CD4-positive, CD25-positive, alpha-beta regulatory T cell (primary cell): ENCODE data around the gene PCDHA1. TPM values are rescaled to one million over a fixed set of nuclear protein-coding genes. Genes with fewer than 3 reads are reported as not detected.

Experiments used
- ATAC-seq, 2 donors: fragments of 150-1000 bp; cut with Tn5 transposase; one replicate each; pipeline ENCODE4 v1.10.0; 2021; ENCODE audit warnings: low read depth in 2 of 2, moderate number of reproducible peaks in 2 of 2, moderate library complexity in 1 of 2
- DNase-seq, 3 donors: peaks; one replicate each; pipeline versions ENCODE4 v3.0.0 to v3.0.0-alpha.2; 2012 to 2022; ENCODE audit warnings: mixed read lengths in 1 of 3
- H3K27ac ChIP-seq: one replicate; pipeline ENCODE4 v1.7.0; 2013; ENCODE audit warnings: mild to moderate bottlenecking, low read length; ENCODE audit not compliant: insufficient read depth, poor library complexity, severe bottlenecking
- H3K27me3 ChIP-seq: one replicate; pipeline ENCODE4 v1.7.0; 2013; ENCODE audit warnings: low read length; ENCODE audit not compliant: control insufficient read depth, insufficient read depth
- H3K36me3 ChIP-seq: one replicate; pipeline ENCODE4 v1.7.0; 2013; ENCODE audit warnings: mild to moderate bottlenecking, low read length, moderate library complexity; ENCODE audit not compliant: control insufficient read depth, insufficient read depth
- H3K4me1 ChIP-seq: 2 replicates; pipeline ENCODE4 v1.7.0; 2013; ENCODE audit warnings: mild to moderate bottlenecking, low read length; ENCODE audit not compliant: insufficient read depth, control insufficient read depth, poor library complexity, severe bottlenecking
- H3K4me3 ChIP-seq: one replicate; pipeline ENCODE4 v1.7.0; 2013; ENCODE audit warnings: low read depth, mild to moderate bottlenecking, low read length, moderate library complexity
- H3K9me3 ChIP-seq, 2 experiments: 1 replicate in 1 of 2; 2 replicates in 1 of 2; pipeline ENCODE4 v1.7.0; 2013; ENCODE audit warnings: low read length in 2 of 2, mild to moderate bottlenecking in 1 of 2, moderate library complexity in 1 of 2; ENCODE audit not compliant: control insufficient read depth in 2 of 2
- H3K27ac Mint-ChIP-seq, 3 donors: one replicate each; pipeline ENCODE4 v1.8.0; 2020 to 2022; ENCODE audit warnings: mild to moderate bottlenecking in 3 of 3, mixed read lengths in 3 of 3, moderate library complexity in 2 of 3
- H3K27me3 Mint-ChIP-seq: one replicate; pipeline ENCODE4 v1.8.0; 2022; ENCODE audit warnings: mild to moderate bottlenecking, mixed read lengths
- H3K36me3 Mint-ChIP-seq: one replicate; pipeline ENCODE4 v1.8.0; 2020; ENCODE audit warnings: mixed read lengths
- H3K4me1 Mint-ChIP-seq, 4 donors: one replicate each; pipeline ENCODE4 v1.8.0; 2020 to 2022; ENCODE audit warnings: mixed read lengths in 4 of 4, mild to moderate bottlenecking in 1 of 4
- H3K4me3 Mint-ChIP-seq, 4 donors: one replicate each; pipeline ENCODE4 v1.8.0; 2020 to 2022; ENCODE audit warnings: mild to moderate bottlenecking in 4 of 4, mixed read lengths in 4 of 4, moderate library complexity in 3 of 4
- H3K9me3 Mint-ChIP-seq, 7 donors: one replicate each; pipeline ENCODE4 v1.8.0; 2020 to 2022; ENCODE audit warnings: mixed read lengths in 7 of 7, mild to moderate bottlenecking in 3 of 7, moderate library complexity in 2 of 7
- polyA plus RNA-seq, 4 donors: library from polyadenylated mRNA; unstranded; fragments of 300-500 nt; fragmentation: Illumina TruSeq; gene quantifications; one replicate each; pipeline ENCODE4 v1.2.3, GENCODE V29; 2021
- total RNA-seq: library from RNA; stranded (reverse); gene quantifications from one replicate; pipeline ENCODE4 v1.2.3, GENCODE V29; 2022

The PCDHA1 gene
- total and polyA plus RNA-seq, 5 donors from 2014 or later: not detected

GRCh38 chr5:140934964-140935606 is 149.1 kb downstream of the PCDHA1 start:
- no peak overlapping the region for H3K27ac Mint-ChIP-seq
- H3K36me3 Mint-ChIP-seq: no peaks in the 10 kb centered on the region
- no peak for DNase-seq
- H3K9me3 Mint-ChIP-seq: peaks cover 0 to 2% (median 0%) of the 10 kb centered on the region in 7 donors
- peaks cover 6% of the 10 kb centered on the region for H3K27me3 Mint-ChIP-seq
- H3K27me3 ChIP-seq: no peaks in the 10 kb centered on the region
- no peaks in the 10 kb centered on the region for H3K4me1 ChIP-seq
- no peaks in the 10 kb centered on the region for H3K36me3 ChIP-seq
- ATAC-seq: no peak
- no peaks in the 10 kb centered on the region for H3K9me3 ChIP-seq
- H3K27ac ChIP-seq: no peak overlapping the region
- no peaks in the 10 kb centered on the region for H3K4me1 Mint-ChIP-seq
- no peak overlapping the region for H3K4me3 ChIP-seq
- no peak overlapping the region for H3K4me3 Mint-ChIP-seq

- H3K36me3 Mint-ChIP-seq: no peaks in the 10 kb centered on the region
- peaks cover 0 to 20% (median 4%) of the 10 kb centered on the region in 7 donors for H3K9me3 Mint-ChIP-seq
- Histone ChIP-seq H3K27me3 (no peaks in the 10 kb centered on the region), H3K4me3 (no peak overlapping the region), H3K27ac (no peak overlapping the region), H3K4me1 (no peaks in the 10 kb centered on the region), H3K9me3 (peaks cover 0 to 3% of the 10 kb centered on the region in 2 experiments), H3K36me3 (no peaks in the 10 kb centered on the region)
- H3K27me3 Mint-ChIP-seq: no peaks in the 10 kb centered on the region
- DNase-seq (no peak), ATAC-seq (no peak)
- no peak overlapping the region for H3K4me3 Mint-ChIP-seq
- peak overlapping the region in 1 of 3 donors; percentile 35 for H3K27ac Mint-ChIP-seq
- H3K4me1 Mint-ChIP-seq: no peaks in the 10 kb centered on the region
Measured at GRCh38 chr5:140946578-140946977, 160.6 kb downstream of the PCDHA1 start.

- ATAC-seq: no peak
- H3K4me1 ChIP-seq: no peaks in the 10 kb centered on the region
- Mint-ChIP-seq H3K27ac (no peak overlapping the region), H3K27me3 (no peaks in the 10 kb centered on the region), H3K4me3 (no peak overlapping the region), H3K36me3 (peaks cover 4% of the 10 kb centered on the region), H3K9me3 (peaks cover under 1 to 10% (median 5%) of the 10 kb centered on the region in 7 donors), H3K4me1 (no peaks in the 10 kb centered on the region)
- no peak for DNase-seq
- no peak overlapping the region for H3K27ac ChIP-seq
- H3K27me3 ChIP-seq: no peaks in the 10 kb centered on the region
- no peaks in the 10 kb centered on the region for H3K36me3 ChIP-seq
- no peaks in the 10 kb centered on the region for H3K9me3 ChIP-seq
- H3K4me3 ChIP-seq: no peak overlapping the region
Measured at GRCh38 chr5:140951636-140952035, 165.7 kb downstream of the PCDHA1 start.

- H3K4me3 Mint-ChIP-seq: no peak overlapping the region
- H3K36me3 Mint-ChIP-seq: peaks cover 4% of the 10 kb centered on the region
- Histone ChIP-seq H3K4me3 (no peak overlapping the region), H3K36me3 (no peaks in the 10 kb centered on the region), H3K27ac (no peak overlapping the region), H3K27me3 (no peaks in the 10 kb centered on the region), H3K4me1 (no peaks in the 10 kb centered on the region), H3K9me3 (no peaks in the 10 kb centered on the region)
- no peaks in the 10 kb centered on the region for H3K27me3 Mint-ChIP-seq
- H3K9me3 Mint-ChIP-seq: peaks cover 0 to 9% (median 5%) of the 10 kb centered on the region in 7 donors
- no peak overlapping the region for H3K27ac Mint-ChIP-seq
- H3K4me1 Mint-ChIP-seq: no peaks in the 10 kb centered on the region
- DNase-seq: no peak
- ATAC-seq: no peak
Measured at GRCh38 chr5:140953234-140953633, 167.3 kb downstream of the PCDHA1 start.

GRCh38 chr5:140962190-140962589 is 176.2 kb downstream of the PCDHA1 start:
- H3K27me3 Mint-ChIP-seq: peaks cover 20% of the 10 kb centered on the region
- H3K27ac Mint-ChIP-seq: no peak overlapping the region
- Histone ChIP-seq H3K36me3 (no peaks in the 10 kb centered on the region), H3K27ac (no peak overlapping the region), H3K27me3 (no peaks in the 10 kb centered on the region), H3K4me3 (no peak overlapping the region), H3K9me3 (no peaks in the 10 kb centered on the region), H3K4me1 (no peaks in the 10 kb centered on the region)
- H3K4me1 Mint-ChIP-seq: peaks cover 0 to 5% (median under 1%) of the 10 kb centered on the region in 4 donors
- no peak overlapping the region for H3K4me3 Mint-ChIP-seq
- no peak for ATAC-seq
- no peak for DNase-seq
- H3K36me3 Mint-ChIP-seq: no peaks in the 10 kb centered on the region
- peaks cover 0 to 2% (median 0%) of the 10 kb centered on the region in 7 donors for H3K9me3 Mint-ChIP-seq

GRCh38 chr5:140964356-140964755 is 178.4 kb downstream of the PCDHA1 start:
- no peak overlapping the region for H3K27ac Mint-ChIP-seq
- no peaks in the 10 kb centered on the region for H3K27me3 ChIP-seq
- no peak overlapping the region for H3K4me3 ChIP-seq
- no peaks in the 10 kb centered on the region for H3K4me1 ChIP-seq
- DNase-seq: no peak
- no peak for ATAC-seq
- H3K4me1 Mint-ChIP-seq: peaks cover 0 to 5% (median under 1%) of the 10 kb centered on the region in 4 donors
- no peaks in the 10 kb centered on the region for H3K36me3 Mint-ChIP-seq
- no peak overlapping the region for H3K4me3 Mint-ChIP-seq
- H3K9me3 ChIP-seq: no peaks in the 10 kb centered on the region
- H3K36me3 ChIP-seq: no peaks in the 10 kb centered on the region
- peaks cover 20% of the 10 kb centered on the region for H3K27me3 Mint-ChIP-seq
- H3K27ac ChIP-seq: no peak overlapping the region
- H3K9me3 Mint-ChIP-seq: peaks cover 0 to 2% (median 0%) of the 10 kb centered on the region in 7 donors

GRCh38 chr5:140965905-140966292 is 180.0 kb downstream of the PCDHA1 start:
- no peak for ATAC-seq
- Histone ChIP-seq H3K27me3 (no peaks in the 10 kb centered on the region), H3K36me3 (no peaks in the 10 kb centered on the region), H3K27ac (no peak overlapping the region), H3K4me3 (no peak overlapping the region), H3K9me3 (no peaks in the 10 kb centered on the region), H3K4me1 (no peaks in the 10 kb centered on the region)
- no peaks in the 10 kb centered on the region for H3K36me3 Mint-ChIP-seq
- H3K9me3 Mint-ChIP-seq: peaks cover 0 to 2% (median 0%) of the 10 kb centered on the region in 7 donors
- peaks cover 20% of the 10 kb centered on the region for H3K27me3 Mint-ChIP-seq
- no peak for DNase-seq
- H3K27ac Mint-ChIP-seq: no peak overlapping the region
- no peak overlapping the region for H3K4me3 Mint-ChIP-seq
- H3K4me1 Mint-ChIP-seq: peaks cover 0 to 5% (median under 1%) of the 10 kb centered on the region in 4 donors
